Neural cell (in vitro differentiated cells): ENCODE results near the gene LRCOL1. TPM values are rescaled to one million over a fixed set of nuclear protein-coding genes. Genes with fewer than 3 reads are reported as not detected.

ENCODE experiments used
- H2AFZ ChIP-seq: fragments of 200-600, 300-800 bp; sonication (generic), shearing (Covaris generic); 2 replicates; pipeline ENCODE4 v1.6.0; 2014; ENCODE audit warnings: low read depth, mild to moderate bottlenecking, antibody characterized with exemption, low read length, moderate library complexity
- H3F3A ChIP-seq: fragments of 200-600 bp; shearing (Covaris generic); 2 replicates; pipeline ENCODE4 v1.6.1; 2016; ENCODE audit warnings: mild to moderate bottlenecking, moderate library complexity, mixed read lengths, antibody characterized with exemption, low read length; ENCODE audit not compliant: insufficient read depth, poor library complexity, severe bottlenecking
- H3K27ac ChIP-seq: fragments of 200-600, 300-800 bp; sonication (generic), shearing (Covaris generic); 2 replicates; pipeline ENCODE4 v1.5.1; 2014; ENCODE audit warnings: mild to moderate bottlenecking, low read length, moderate library complexity
- H3K27me3 ChIP-seq: fragments of 300-800, 200-600 bp; sonication (generic), shearing (Covaris generic); 2 replicates; pipeline ENCODE4 v1.6.0; 2014; ENCODE audit warnings: mild to moderate bottlenecking, low read depth, low read length, moderate library complexity; ENCODE audit not compliant: insufficient read depth
- H3K36me3 ChIP-seq: fragments of 300-800, 200-600 bp; sonication (generic), shearing (Covaris generic); 2 replicates; pipeline ENCODE4 v1.5.1; 2014; ENCODE audit warnings: mild to moderate bottlenecking, antibody characterized with exemption, low read length, moderate library complexity; ENCODE audit not compliant: insufficient read depth
- H3K4me2 ChIP-seq: fragments of 300-800, 200-600 bp; sonication (generic), shearing (Covaris generic); 2 replicates; pipeline ENCODE4 v1.6.0; 2014; ENCODE audit warnings: mild to moderate bottlenecking, low read length
- H3K4me3 ChIP-seq: fragments of 300-800, 200-600 bp; sonication (generic), shearing (Covaris generic); 2 replicates; pipeline ENCODE4 v1.5.1; 2014; ENCODE audit warnings: mild to moderate bottlenecking, low read length, moderate library complexity
- H3K79me2 ChIP-seq: fragments of 200-600 bp; shearing (Covaris generic); replicated peaks from 2 replicates; pipeline ENCODE4 v1.6.0; 2014; ENCODE audit warnings: mild to moderate bottlenecking, low read length, moderate library complexity; ENCODE audit not compliant: insufficient read depth
- H3K9ac ChIP-seq: fragments of 300-800, 200-600 bp; sonication (generic), shearing (Covaris generic); 2 replicates; pipeline ENCODE4 v1.6.1; 2016; ENCODE audit warnings: mild to moderate bottlenecking, low read length, mixed read lengths
- H3K9me2 ChIP-seq: fragments of 200-600 bp; shearing (Covaris generic); 2 replicates; pipeline ENCODE4 v1.6.1; 2016; ENCODE audit warnings: mild to moderate bottlenecking, low read length, mixed read lengths; ENCODE audit not compliant: insufficient read depth
- H3K9me3 ChIP-seq: fragments of 200-600, 300-800 bp; sonication (generic), shearing (Covaris generic); 2 replicates; pipeline ENCODE4 v1.6.1; 2016; ENCODE audit warnings: mild to moderate bottlenecking, mixed run types, low read length, moderate library complexity, mixed read lengths
- H4K20me1 ChIP-seq: fragments of 200-600 bp; shearing (Covaris generic); 2 replicates; pipeline ENCODE4 v1.6.1; 2016; ENCODE audit warnings: mild to moderate bottlenecking, mixed run types; ENCODE audit not compliant: insufficient read depth
- CTCF ChIP-seq: fragments of 450-650 bp; IDR thresholded peaks from 2 replicates; pipeline ENCODE4 v1.5.1; 2014; ENCODE audit warnings: antibody characterized with exemption, mild to moderate bottlenecking, moderate library complexity; ENCODE audit not compliant: poor library complexity, severe bottlenecking
- EP300 ChIP-seq: fragments of 450-650 bp; conservative IDR thresholded peaks from 2 replicates; pipeline ENCODE4 v1.6.1; 2014; ENCODE audit warnings: antibody characterized with exemption, mild to moderate bottlenecking, moderate library complexity; ENCODE audit not compliant: poor library complexity, severe bottlenecking
- EZH2 ChIP-seq: fragments of 200-600, 300-800 bp; shearing (Covaris generic), sonication (generic); IDR thresholded peaks from 2 replicates; pipeline ENCODE4 v1.6.1; 2014; ENCODE audit warnings: antibody characterized with exemption, low read length, borderline replicate concordance, mild to moderate bottlenecking; ENCODE audit not compliant: insufficient read depth, poor library complexity, severe bottlenecking
- MXI1 ChIP-seq: fragments of 450-650 bp; conservative IDR thresholded peaks from 2 replicates; pipeline ENCODE4 v1.6.1; 2014; ENCODE audit warnings: antibody characterized with exemption, mild to moderate bottlenecking; ENCODE audit not compliant: poor library complexity, severe bottlenecking
- POLR2AphosphoS5 ChIP-seq: IDR thresholded peaks from 2 replicates; pipeline ENCODE4 v1.6.1; 2012
- RAD21 ChIP-seq: fragments of 450-650 bp; conservative IDR thresholded peaks from 2 replicates; pipeline ENCODE4 v1.6.1; 2014; ENCODE audit warnings: antibody characterized with exemption, mild to moderate bottlenecking, moderate library complexity
- REST ChIP-seq: IDR thresholded peaks from 2 replicates; pipeline ENCODE4 v1.6.1; 2012; ENCODE audit warnings: borderline replicate concordance
- SMC3 ChIP-seq: fragments of 450-650 bp; conservative IDR thresholded peaks from 2 replicates; pipeline ENCODE4 v1.6.1; 2014; ENCODE audit warnings: antibody characterized with exemption, mild to moderate bottlenecking, moderate library complexity; ENCODE audit not compliant: poor library complexity
- TAF1 ChIP-seq: IDR thresholded peaks from 2 replicates; pipeline ENCODE4 v1.6.1; 2012; ENCODE audit warnings: low read depth
- polyA plus RNA-seq: library from polyadenylated mRNA; depleted of rRNA; stranded (reverse); fragments of >200 nt; gene quantifications from 2 replicates; pipeline ENCODE4 v1.2.3, GENCODE V29; 2014

Gene LRCOL1
- polyA plus RNA-seq, 1 donor from 2014 or later: not detected

GRCh38 chr12:132568301-132568700 is 42.1 kb downstream of the LRCOL1 start:
- TF ChIP-seq TAF1 (no peak), SMC3 (no peak), POLR2AphosphoS5 (no peak), EZH2 (no peak), CTCF (no peak), MXI1 (no peak)
- Histone ChIP-seq H2AFZ (no peak overlapping the region), H3K9ac (no peak overlapping the region), H3K79me2 (peaks cover 23% of the 10 kb centered on the region), H3K36me3 (no peaks in the 10 kb centered on the region), H4K20me1 (peaks cover 4% of the 10 kb centered on the region), H3K4me2 (no peak overlapping the region), H3K9me3 (no peaks in the 10 kb centered on the region), H3K4me3 (no peak overlapping the region), H3K9me2 (no peaks in the 10 kb centered on the region), H3K27me3 (no peaks in the 10 kb centered on the region), H3F3A (no peaks in the 10 kb centered on the region), H3K27ac (no peak overlapping the region)

GRCh38 chr12:132566516-132567131 is 43.8 kb downstream of the LRCOL1 start:
- Histone ChIP-seq H3K27me3 (no peaks in the 10 kb centered on the region), H3K9ac (no peak overlapping the region), H3K9me2 (no peaks in the 10 kb centered on the region), H3K27ac (no peak overlapping the region), H4K20me1 (peaks cover 8% of the 10 kb centered on the region), H2AFZ (no peak overlapping the region), H3K36me3 (no peaks in the 10 kb centered on the region), H3F3A (no peaks in the 10 kb centered on the region), H3K9me3 (no peaks in the 10 kb centered on the region), H3K79me2 (peaks cover 35% of the 10 kb centered on the region), H3K4me3 (no peak overlapping the region), H3K4me2 (no peak overlapping the region)
- TF ChIP-seq EP300: no peak
- no peak for TF ChIP-seq RAD21
- TF ChIP-seq POLR2AphosphoS5: no peak
- TF ChIP-seq MXI1: no peak
- TF ChIP-seq SMC3: no peak
- no peak for TF ChIP-seq TAF1
- no peak for TF ChIP-seq REST
- TF ChIP-seq EZH2: no peak
- no peak for TF ChIP-seq CTCF
